Fibroblast of gingiva (primary cell): ENCODE measurements around the gene RFFL.
A peak's percentile ranks its signal among the peaks of the same experiment; 100 is the strongest.
"Not testable (repeated sequence)": the region's sequence is repeated elsewhere in the genome, so short reads cannot be mapped to it uniquely, and the experiment has no call there.

Experiments
- DNase-seq: peaks from one replicate; pipeline ENCODE4 v3.0.0-alpha.2; 2011; ENCODE audit warnings: low read depth

RFFL gene

GRCh38 chr17:35048685-35049379 lies 14.7 kb downstream of the RFFL start:
- DNase-seq: no peak

- no peak for DNase-seq
These were observed 16.7 kb downstream of the RFFL start for GRCh38 chr17:35046740-35047283.

GRCh38 chr17:35046245-35046644 lies 17.3 kb downstream of the RFFL start:
- DNase-seq: no peak

GRCh38 chr17:35045458-35045979 lies 18.0 kb downstream of the RFFL start:
- not testable (repeated sequence) for DNase-seq

GRCh38 chr17:35044181-35044580 lies 19.3 kb downstream of the RFFL start:
- DNase-seq: no peak

- DNase-seq: no peak
These were observed 22.1 kb downstream of the RFFL start for GRCh38 chr17:35041390-35041789.

GRCh38 chr17:35038453-35038852 lies 25.1 kb downstream of the RFFL start:
- DNase-seq: no peak

GRCh38 chr17:35030780-35031179 lies 32.7 kb downstream of the RFFL start:
- no peak for DNase-seq

- DNase-seq: no peak
These were observed 34.8 kb downstream of the RFFL start for GRCh38 chr17:35028531-35029262.

- not testable (repeated sequence) for DNase-seq
These were observed 35.4 kb downstream of the RFFL start for GRCh38 chr17:35028097-35028496.

- no peak for DNase-seq
These were observed 38.0 kb downstream of the RFFL start for GRCh38 chr17:35025541-35025940.

GRCh38 chr17:35023538-35023937 lies 40.0 kb downstream of the RFFL start:
- DNase-seq: no peak

GRCh38 chr17:35022536-35023063 lies 40.9 kb downstream of the RFFL start:
- DNase-seq: peak; percentile 96

- DNase-seq: no peak
These were observed 41.8 kb downstream of the RFFL start for GRCh38 chr17:35021520-35022380.

GRCh38 chr17:35019386-35020179 lies 43.9 kb downstream of the RFFL start:
- no peak for DNase-seq

GRCh38 chr17:35018814-35019213 lies 44.7 kb downstream of the RFFL start:
- no peak for DNase-seq

- DNase-seq: no peak
These were observed 46.5 kb downstream of the RFFL start for GRCh38 chr17:35017021-35017420.

GRCh38 chr17:35016369-35016768 lies 47.1 kb downstream of the RFFL start:
- no peak for DNase-seq

- DNase-seq: peak; percentile 11
These were observed 51.8 kb downstream of the RFFL start for GRCh38 chr17:35011671-35012216.

GRCh38 chr17:35010093-35010492 lies 53.4 kb downstream of the RFFL start:
- no peak for DNase-seq

GRCh38 chr17:35006961-35007360 lies 56.5 kb downstream of the RFFL start:
- DNase-seq: no peak
